ENCODE measurements around the gene TNFRSF4. TPM values are rescaled to one million over a fixed set of nuclear protein-coding genes. Genes with fewer than 3 reads are reported as not detected.

Gene TNFRSF4
- polyA plus RNA-seq, 4 donors: 1.2 to 3.5 (median 3.1) TPM; not detected in 1

- peaks cover 0 to 69% (median 0%) of the 10 kb centered on the region in 3 donors for H3K36me3 ChIP-seq (ENCODE audit: control insufficient read depth in 3 of 3, insufficient read depth in 2 of 3, low read depth in 1 of 3, low read length in 3 of 3)
- WGBS, 3 donors: 55 to 65% (median 62%) methylated on average over 21 to 32 of the region's 32 CpGs
- peaks cover 0 to 16% (median 3%) of the 10 kb centered on the region in 3 donors for H3K27me3 ChIP-seq (ENCODE audit: control insufficient read depth in 3 of 3, insufficient read depth in 3 of 3, low read length in 3 of 3)
- H3K4me3 ChIP-seq (ENCODE audit: low read depth in 1 of 3, low read length in 3 of 3): no peak overlapping the region
- H3K4me1 ChIP-seq (ENCODE audit: control insufficient read depth in 3 of 3, insufficient read depth in 2 of 3, low read depth in 1 of 3, low read length in 2 of 3): peaks cover 0 to 41% (median 2%) of the 10 kb centered on the region in 3 donors
- FAIRE-seq (no peak), DNase-seq (peak in 1 of 2 donors; percentile 22)
- no peak overlapping the region for H3K27ac ChIP-seq (ENCODE audit: low read depth in 1 of 3, low read length in 2 of 3)
- no peaks in the 10 kb centered on the region for H3K9me3 ChIP-seq (ENCODE audit: control insufficient read depth in 2 of 2, insufficient read depth in 1 of 2, low read depth in 1 of 2, low read length in 1 of 2)
These were observed 44.3 kb downstream of the TNFRSF4 start for GRCh38 chr1:1169429-1170214.

- Histone ChIP-seq H3K4me3 (ENCODE audit: low read depth in 1 of 3, low read length in 3 of 3) (no peak overlapping the region), H3K27ac (ENCODE audit: low read depth in 1 of 3, low read length in 2 of 3) (no peak overlapping the region), H3K9me3 (ENCODE audit: control insufficient read depth in 2 of 2, insufficient read depth in 1 of 2, low read depth in 1 of 2, low read length in 1 of 2) (no peaks in the 10 kb centered on the region), H3K36me3 (ENCODE audit: control insufficient read depth in 3 of 3, insufficient read depth in 2 of 3, low read depth in 1 of 3, low read length in 3 of 3) (peaks cover 0 to 71% (median 0%) of the 10 kb centered on the region in 3 donors), H3K27me3 (ENCODE audit: control insufficient read depth in 3 of 3, insufficient read depth in 3 of 3, low read length in 3 of 3) (peaks cover 0 to 13% (median 3%) of the 10 kb centered on the region in 3 donors), H3K4me1 (ENCODE audit: control insufficient read depth in 3 of 3, insufficient read depth in 2 of 3, low read depth in 1 of 3, low read length in 2 of 3) (peaks cover 0 to 41% (median 2%) of the 10 kb centered on the region in 3 donors)
- FAIRE-seq: no peak
- WGBS, 3 donors: 60 to 71% (median 66%) methylated on average over 33 to 37 of the region's 37 CpGs
- peak in 1 of 2 donors; percentile 59 for DNase-seq
These were observed 45.2 kb downstream of the TNFRSF4 start for GRCh38 chr1:1168451-1169411.

- Histone ChIP-seq H3K4me3 (ENCODE audit: low read depth in 1 of 3, low read length in 3 of 3) (peak overlapping the region in 1 of 3 donors; percentile 19), H3K36me3 (ENCODE audit: control insufficient read depth in 3 of 3, insufficient read depth in 2 of 3, low read depth in 1 of 3, low read length in 3 of 3) (peaks cover 0 to 69% (median 0%) of the 10 kb centered on the region in 3 donors), H3K27me3 (ENCODE audit: control insufficient read depth in 3 of 3, insufficient read depth in 3 of 3, low read length in 3 of 3) (peaks cover 0 to 5% (median 1%) of the 10 kb centered on the region in 3 donors), H3K9me3 (ENCODE audit: control insufficient read depth in 2 of 2, insufficient read depth in 1 of 2, low read depth in 1 of 2, low read length in 1 of 2) (no peaks in the 10 kb centered on the region), H3K4me1 (ENCODE audit: control insufficient read depth in 3 of 3, insufficient read depth in 2 of 3, low read depth in 1 of 3, low read length in 2 of 3) (peaks cover 0 to 35% (median 2%) of the 10 kb centered on the region in 3 donors), H3K27ac (ENCODE audit: low read depth in 1 of 3, low read length in 2 of 3) (peak overlapping the region in 1 of 3 donors; percentile 35)
- peak in 1 of 2 donors; percentile 25 for DNase-seq
- no peak for FAIRE-seq
- WGBS, 3 donors: 40 to 68% (median 58%) methylated on average over 26 to 36 of the region's 36 CpGs
These were observed 46.0 kb downstream of the TNFRSF4 start for GRCh38 chr1:1167841-1168450.

GRCh38 chr1:1167398-1167821 is 46.5 kb downstream of the TNFRSF4 start:
- Histone ChIP-seq H3K27me3 (ENCODE audit: control insufficient read depth in 3 of 3, insufficient read depth in 3 of 3, low read length in 3 of 3) (peaks cover 0 to 2% (median 0%) of the 10 kb centered on the region in 3 donors), H3K4me1 (ENCODE audit: control insufficient read depth in 3 of 3, insufficient read depth in 2 of 3, low read depth in 1 of 3, low read length in 2 of 3) (peaks cover 0 to 35% (median 2%) of the 10 kb centered on the region in 3 donors), H3K4me3 (ENCODE audit: low read depth in 1 of 3, low read length in 3 of 3) (peak overlapping the region in 2 of 3 donors; percentile 28 to 75), H3K36me3 (ENCODE audit: control insufficient read depth in 3 of 3, insufficient read depth in 2 of 3, low read depth in 1 of 3, low read length in 3 of 3) (peaks cover 0 to 68% (median 0%) of the 10 kb centered on the region in 3 donors), H3K9me3 (ENCODE audit: control insufficient read depth in 2 of 2, insufficient read depth in 1 of 2, low read depth in 1 of 2, low read length in 1 of 2) (no peaks in the 10 kb centered on the region), H3K27ac (ENCODE audit: low read depth in 1 of 3, low read length in 2 of 3) (peak overlapping the region in 1 of 3 donors; percentile 35)
- FAIRE-seq: no peak
- WGBS, 3 donors: 34 to 55% (median 41%) methylated on average over 16 to 20 of the region's 20 CpGs
- DNase-seq: peak; percentile 71 to 83

GRCh38 chr1:1166642-1167397 is 47.1 kb downstream of the TNFRSF4 start:
- no peaks in the 10 kb centered on the region for H3K9me3 ChIP-seq (ENCODE audit: control insufficient read depth in 2 of 2, insufficient read depth in 1 of 2, low read depth in 1 of 2, low read length in 1 of 2)
- H3K4me1 ChIP-seq (ENCODE audit: control insufficient read depth in 3 of 3, insufficient read depth in 2 of 3, low read depth in 1 of 3, low read length in 2 of 3): peaks cover 0 to 41% (median 2%) of the 10 kb centered on the region in 3 donors
- 17 to 53% (median 45%) methylated on average over 34 to 44 of the region's 44 CpGs for WGBS, 3 donors
- FAIRE-seq (no peak), DNase-seq (no peak)
- peaks cover 0 to 68% (median 0%) of the 10 kb centered on the region in 3 donors for H3K36me3 ChIP-seq (ENCODE audit: control insufficient read depth in 3 of 3, insufficient read depth in 2 of 3, low read depth in 1 of 3, low read length in 3 of 3)
- H3K27ac ChIP-seq (ENCODE audit: low read depth in 1 of 3, low read length in 2 of 3): peak overlapping the region in 2 of 3 donors; percentile 1 to 18
- H3K27me3 ChIP-seq (ENCODE audit: control insufficient read depth in 3 of 3, insufficient read depth in 3 of 3, low read length in 3 of 3): peaks cover 0 to 2% (median 0%) of the 10 kb centered on the region in 3 donors
- peak overlapping the region; percentile 17 to 75 (median 28) for H3K4me3 ChIP-seq (ENCODE audit: low read depth in 1 of 3, low read length in 3 of 3)

- peak overlapping the region; percentile 27 to 76 (median 75) for H3K4me3 ChIP-seq (ENCODE audit: low read depth in 1 of 3, low read length in 3 of 3)
- H3K27ac ChIP-seq (ENCODE audit: low read depth in 1 of 3, low read length in 2 of 3): peak overlapping the region; percentile 95 to 97 (median 96)
- no peaks in the 10 kb centered on the region for H3K9me3 ChIP-seq (ENCODE audit: control insufficient read depth in 2 of 2, insufficient read depth in 1 of 2, low read depth in 1 of 2, low read length in 1 of 2)
- H3K4me1 ChIP-seq (ENCODE audit: control insufficient read depth in 3 of 3, insufficient read depth in 2 of 3, low read depth in 1 of 3, low read length in 2 of 3): peaks cover 0 to 41% (median 2%) of the 10 kb centered on the region in 3 donors
- H3K36me3 ChIP-seq (ENCODE audit: control insufficient read depth in 3 of 3, insufficient read depth in 2 of 3, low read depth in 1 of 3, low read length in 3 of 3): peaks cover 0 to 73% (median 0%) of the 10 kb centered on the region in 3 donors
- WGBS, 3 donors: 18 to 42% (median 24%) methylated on average over 20 to 23 of the region's 23 CpGs
- no peaks in the 10 kb centered on the region for H3K27me3 ChIP-seq (ENCODE audit: control insufficient read depth in 3 of 3, insufficient read depth in 3 of 3, low read length in 3 of 3)
- FAIRE-seq: no peak
- DNase-seq: peak in 1 of 2 donors; percentile 30
These were observed 48.0 kb downstream of the TNFRSF4 start for GRCh38 chr1:1165900-1166421.

GRCh38 chr1:1165485-1165884 is 48.5 kb downstream of the TNFRSF4 start:
- Histone ChIP-seq H3K36me3 (ENCODE audit: control insufficient read depth in 3 of 3, insufficient read depth in 2 of 3, low read depth in 1 of 3, low read length in 3 of 3) (peaks cover 0 to 73% (median 0%) of the 10 kb centered on the region in 3 donors), H3K27me3 (ENCODE audit: control insufficient read depth in 3 of 3, insufficient read depth in 3 of 3, low read length in 3 of 3) (no peaks in the 10 kb centered on the region), H3K4me3 (ENCODE audit: low read depth in 1 of 3, low read length in 3 of 3) (peak overlapping the region; percentile 27 to 76 (median 75)), H3K9me3 (ENCODE audit: control insufficient read depth in 2 of 2, insufficient read depth in 1 of 2, low read depth in 1 of 2, low read length in 1 of 2) (no peaks in the 10 kb centered on the region), H3K27ac (ENCODE audit: low read depth in 1 of 3, low read length in 2 of 3) (peak overlapping the region; percentile 95 to 97 (median 96)), H3K4me1 (ENCODE audit: control insufficient read depth in 3 of 3, insufficient read depth in 2 of 3, low read depth in 1 of 3, low read length in 2 of 3) (peaks cover 0 to 41% (median 2%) of the 10 kb centered on the region in 3 donors)
- FAIRE-seq (no peak), DNase-seq (peak in 1 of 2 donors; percentile 40)
- 16 to 57% (median 30%) methylated on average over 12 of the region's 12 CpGs for WGBS, 3 donors
